ENCODE data around the gene MRPL21. TPM values are rescaled to one million over a fixed set of nuclear protein-coding genes. Genes with fewer than 3 reads are reported as not detected.

The MRPL21 gene
- total RNA-seq, 1 donor from 2014 or later, result 69.1 TPM

DNA sequence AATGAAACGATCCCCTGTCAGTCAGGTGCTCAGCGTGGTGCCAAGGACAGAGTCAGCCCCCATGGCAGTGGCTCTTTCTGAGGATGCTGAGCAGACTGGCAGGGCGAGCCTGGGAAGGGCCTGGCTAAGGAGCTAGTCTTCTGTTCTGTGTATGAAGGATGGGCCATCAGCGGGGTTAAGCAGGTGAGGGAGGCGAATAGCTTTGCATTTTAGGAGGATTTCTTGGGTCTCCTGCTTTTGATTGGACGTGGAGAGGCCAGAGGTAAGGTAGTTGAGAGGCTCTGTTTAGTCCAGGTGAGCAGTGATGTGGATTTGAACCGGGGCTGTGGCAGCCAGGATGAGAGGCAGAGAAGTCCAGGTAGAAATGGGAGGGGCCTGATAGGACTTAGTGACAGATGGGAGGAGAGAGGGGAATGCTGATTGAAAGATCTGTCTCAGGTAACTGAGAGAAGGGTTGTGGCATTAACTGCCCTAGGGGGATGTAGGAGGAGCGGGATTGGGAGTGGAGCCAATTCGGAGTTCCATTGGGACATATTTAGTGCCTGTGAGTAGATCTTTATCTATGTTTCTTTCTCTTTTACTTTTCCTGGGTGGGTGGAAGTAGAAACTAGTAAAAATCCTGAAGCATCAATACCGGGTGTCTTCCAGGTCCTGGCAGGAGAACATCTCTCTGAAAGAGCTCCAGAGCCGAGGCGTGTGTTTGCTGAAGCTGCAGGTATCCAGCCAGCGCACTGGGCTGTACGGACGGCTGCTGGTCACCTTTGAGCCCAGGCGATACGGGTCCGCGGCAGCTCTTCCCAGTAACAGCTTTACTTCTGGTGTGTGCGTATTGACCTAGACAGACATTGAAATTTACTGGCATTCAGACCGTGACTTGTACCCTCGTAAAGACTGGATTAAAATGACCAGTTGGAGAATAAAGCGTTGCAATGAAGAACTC lies 2.1 kb upstream of the MRPL21 start:
- no peak overlapping the region for H3K27ac Mint-ChIP-seq (ENCODE audit: unreplicated experiment)
- H2AFZ ChIP-seq (ENCODE audit: low read depth, low read length), result no peak overlapping the region
- no peaks in the 10 kb centered on the region for H3K9me3 ChIP-seq (ENCODE audit: insufficient read depth, low read depth, low read length)
- peak overlapping the region; percentile 96 for H3K4me3 Mint-ChIP-seq (ENCODE audit: unreplicated experiment)
- DNase-seq (ENCODE audit: low read depth) (no peak), FAIRE-seq (no peak)
- peaks cover 3% of the 10 kb centered on the region for H3K4me1 ChIP-seq (ENCODE audit: insufficient read depth, low read length)
- H3K27me3 ChIP-seq (ENCODE audit: insufficient read depth, low read length), result no peaks in the 10 kb centered on the region
- peaks cover 16% of the 10 kb centered on the region for H3K4me1 Mint-ChIP-seq (ENCODE audit: low read depth, unreplicated experiment)
- no peaks in the 10 kb centered on the region for H3K27me3 Mint-ChIP-seq (ENCODE audit: low read depth, unreplicated experiment)
- H3K9me3 Mint-ChIP-seq (ENCODE audit: unreplicated experiment), result no peaks in the 10 kb centered on the region
- TF ChIP-seq, protein P1, sequence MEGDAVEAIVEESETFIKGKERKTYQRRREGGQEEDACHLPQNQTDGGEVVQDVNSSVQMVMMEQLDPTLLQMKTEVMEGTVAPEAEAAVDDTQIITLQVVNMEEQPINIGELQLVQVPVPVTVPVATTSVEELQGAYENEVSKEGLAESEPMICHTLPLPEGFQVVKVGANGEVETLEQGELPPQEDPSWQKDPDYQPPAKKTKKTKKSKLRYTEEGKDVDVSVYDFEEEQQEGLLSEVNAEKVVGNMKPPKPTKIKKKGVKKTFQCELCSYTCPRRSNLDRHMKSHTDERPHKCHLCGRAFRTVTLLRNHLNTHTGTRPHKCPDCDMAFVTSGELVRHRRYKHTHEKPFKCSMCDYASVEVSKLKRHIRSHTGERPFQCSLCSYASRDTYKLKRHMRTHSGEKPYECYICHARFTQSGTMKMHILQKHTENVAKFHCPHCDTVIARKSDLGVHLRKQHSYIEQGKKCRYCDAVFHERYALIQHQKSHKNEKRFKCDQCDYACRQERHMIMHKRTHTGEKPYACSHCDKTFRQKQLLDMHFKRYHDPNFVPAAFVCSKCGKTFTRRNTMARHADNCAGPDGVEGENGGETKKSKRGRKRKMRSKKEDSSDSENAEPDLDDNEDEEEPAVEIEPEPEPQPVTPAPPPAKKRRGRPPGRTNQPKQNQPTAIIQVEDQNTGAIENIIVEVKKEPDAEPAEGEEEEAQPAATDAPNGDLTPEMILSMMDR (IDR thresholded peaks at IDR 0.05; ENCODE audit: insufficient read depth, low read depth, low read length), result no peak
- peaks cover 5% of the 10 kb centered on the region for H3K36me3 Mint-ChIP-seq (ENCODE audit: low read depth, unreplicated experiment)
- H4K20me1 ChIP-seq (ENCODE audit: insufficient read depth, low read length), result peaks cover 33% of the 10 kb centered on the region
- H3K27ac ChIP-seq (ENCODE audit: low read depth, low read length), result no peak overlapping the region
- peaks cover 60% of the 10 kb centered on the region for H3K79me2 ChIP-seq (ENCODE audit: insufficient read depth, low read length)
- peak overlapping the region; percentile 93 for H3K9ac ChIP-seq (ENCODE audit: low read length)
- H3K36me3 ChIP-seq (ENCODE audit: insufficient read depth, low read length), result peaks cover 16% of the 10 kb centered on the region
- peak overlapping the region; percentile 86 for H3K4me2 ChIP-seq (ENCODE audit: low read length)
- H3K4me3 ChIP-seq (ENCODE audit: insufficient read depth, low read depth, low read length), result no peak overlapping the region

DNA sequence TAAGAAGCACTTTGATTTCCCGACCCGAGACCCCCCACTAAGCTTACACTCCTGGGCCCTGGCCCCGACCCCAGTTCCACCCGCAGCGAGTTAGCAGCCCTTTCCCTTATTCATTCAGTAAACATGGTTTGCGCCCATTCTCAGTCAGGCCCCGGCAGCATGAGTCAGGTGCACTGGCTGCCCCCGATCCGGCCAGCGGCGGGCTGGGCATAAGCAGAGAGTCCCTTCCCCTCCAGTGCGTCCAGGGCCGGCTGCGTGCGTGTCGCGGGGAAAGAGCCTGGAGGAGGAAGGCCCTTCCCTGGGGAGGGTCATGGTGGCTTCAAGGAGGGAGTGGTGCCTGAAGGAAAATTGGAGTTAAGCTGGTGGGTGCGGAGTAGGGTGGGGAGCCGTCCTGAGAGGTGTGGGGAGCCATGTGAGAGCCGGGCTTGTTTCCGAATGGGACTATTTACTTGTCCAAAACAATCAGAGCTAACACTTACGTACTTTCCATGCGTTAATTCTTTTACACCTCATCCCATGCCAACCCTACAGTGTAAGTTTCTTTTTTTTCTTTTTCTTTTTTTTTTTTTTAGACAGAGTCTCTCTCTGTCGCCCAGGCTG lies 716 bp upstream of the MRPL21 start:
- H3K9me3 ChIP-seq (ENCODE audit: insufficient read depth, low read depth, low read length), result no peaks in the 10 kb centered on the region
- peak overlapping the region; percentile 87 for H3K27ac ChIP-seq (ENCODE audit: low read depth, low read length)
- Mint-ChIP-seq H3K36me3 (ENCODE audit: low read depth, unreplicated experiment) (peaks cover 6% of the 10 kb centered on the region), H3K27ac (ENCODE audit: unreplicated experiment) (peak overlapping the region; percentile 85), H3K4me3 (ENCODE audit: unreplicated experiment) (peak overlapping the region; percentile 96), H3K27me3 (ENCODE audit: low read depth, unreplicated experiment) (no peaks in the 10 kb centered on the region), H3K9me3 (ENCODE audit: unreplicated experiment) (no peaks in the 10 kb centered on the region), H3K4me1 (ENCODE audit: low read depth, unreplicated experiment) (peaks cover 16% of the 10 kb centered on the region)
- no peaks in the 10 kb centered on the region for H3K27me3 ChIP-seq (ENCODE audit: insufficient read depth, low read length)
- peak; percentile 22 for DNase-seq (ENCODE audit: low read depth)
- peaks cover 13% of the 10 kb centered on the region for H3K36me3 ChIP-seq (ENCODE audit: insufficient read depth, low read length)
- peak overlapping the region; percentile 93 for H3K9ac ChIP-seq (ENCODE audit: low read length)
- no peak for FAIRE-seq
- peak overlapping the region; percentile 86 for H3K4me2 ChIP-seq (ENCODE audit: low read length)
- H3K4me1 ChIP-seq (ENCODE audit: insufficient read depth, low read length), result peaks cover 3% of the 10 kb centered on the region
- peak overlapping the region; percentile 96 for H3K4me3 ChIP-seq (ENCODE audit: insufficient read depth, low read depth, low read length)
- TF ChIP-seq, protein P1 (IDR thresholded peaks at IDR 0.05; ENCODE audit: insufficient read depth, low read depth, low read length), result no peak
- TF ChIP-seq EZH2 (IDR thresholded peaks at IDR 0.05; ENCODE audit: insufficient read depth, low read length), result no peak
- H4K20me1 ChIP-seq (ENCODE audit: insufficient read depth, low read length), result peaks cover 46% of the 10 kb centered on the region
- H3K79me2 ChIP-seq (ENCODE audit: insufficient read depth, low read length), result peaks cover 67% of the 10 kb centered on the region
- H2AFZ ChIP-seq (ENCODE audit: low read depth, low read length), result peak overlapping the region; percentile 92

All from astrocyte (in vitro differentiated cells and primary cell).